Smooth muscle cell (in vitro differentiated cells): ENCODE results near the gene ANKZF1. TPM values are rescaled to one million over a fixed set of nuclear protein-coding genes. Genes with fewer than 3 reads are reported as not detected.

Experiments used
- DNase-seq: peaks from one replicate; lab custom pipeline; 2025; ENCODE audit not compliant: unreplicated experiment; lab: John Stamatoyannopoulos, UW
- H2AFZ ChIP-seq: fragments of 200-600 bp; sonication (generic); 2 replicates; pipeline ENCODE4 v1.6.0; 2016; ENCODE audit warnings: antibody characterized with exemption, low read depth, mild to moderate bottlenecking
- H3F3A ChIP-seq: fragments of 200-600 bp; sonication (generic); 2 replicates; pipeline ENCODE4 v1.6.0; 2017; ENCODE audit warnings: antibody characterized with exemption, low read depth
- H3K27ac ChIP-seq: fragments of 200-600 bp; sonication (generic); 2 replicates; pipeline ENCODE4 v1.5.1; 2016; ENCODE audit warnings: low read depth, mild to moderate bottlenecking
- H3K27me3 ChIP-seq: fragments of 200-600 bp; sonication (generic); 2 replicates; pipeline ENCODE4 v1.6.1; 2016; ENCODE audit warnings: low read depth, mild to moderate bottlenecking
- H3K36me3 ChIP-seq: fragments of 200-600 bp; sonication (generic); 2 replicates; pipeline ENCODE4 v1.5.1; 2016; ENCODE audit warnings: low read depth
- H3K4me1 ChIP-seq: fragments of 200-600 bp; sonication (generic); 2 replicates; pipeline ENCODE4 v1.5.1; 2016; ENCODE audit warnings: low read depth
- H3K4me2 ChIP-seq: fragments of 200-600 bp; sonication (generic); 2 replicates; pipeline ENCODE4 v1.6.0; 2016; ENCODE audit warnings: mild to moderate bottlenecking
- H3K4me3 ChIP-seq: fragments of 200-600 bp; sonication (generic); 2 replicates; pipeline ENCODE4 v1.5.1; 2016; ENCODE audit warnings: mild to moderate bottlenecking
- H3K79me2 ChIP-seq: fragments of 200-600 bp; sonication (generic); 2 replicates; pipeline ENCODE4 v1.6.0; 2016; ENCODE audit warnings: low read depth, mild to moderate bottlenecking
- H3K9ac ChIP-seq: fragments of 200-600 bp; sonication (generic); 2 replicates; pipeline ENCODE4 v1.6.0; 2016; ENCODE audit warnings: low read depth
- H3K9me3 ChIP-seq: fragments of 200-600 bp; sonication (generic); replicated peaks from 2 replicates; pipeline ENCODE4 v1.5.1; 2016; ENCODE audit warnings: low read depth
- H4K20me1 ChIP-seq: fragments of 200-600 bp; sonication (generic); 2 replicates; pipeline ENCODE4 v1.6.0; 2016; ENCODE audit warnings: low read depth
- WGBS: methylation state at CpG from one replicate; pipeline ENCODE4 v1.1.7; 2016; ENCODE audit warnings: low lambda C conversion rate; 5-methylcytosine and 5-hydroxymethylcytosine counted together
- polyA plus RNA-seq: library from polyadenylated mRNA; unstranded; fragments of >200 nt; fragmentation: Nextera tagmentation; extraction: Ambion mirVana; gene quantifications from 2 replicates; pipeline ENCODE4 v1.2.1, GENCODE V29; 2016
- total RNA-seq: library from RNA; depleted of rRNA; stranded (reverse); fragments of >200 nt; gene quantifications from 2 replicates; pipeline ENCODE4 v1.2.3, GENCODE V29; 2014
- TF ChIP-seq, protein P1 (sequence below): fragments of 200-600 bp; sonication (generic); IDR thresholded peaks from 2 replicates; pipeline ENCODE4 v1.5.1; 2017; ENCODE audit warnings: borderline replicate concordance, mild to moderate bottlenecking, antibody characterized with exemption; ENCODE audit not compliant: insufficient read depth, poor library complexity, severe bottlenecking

Gene ANKZF1
- total and polyA plus RNA-seq, 2 experiments from 2014 or later: 31.7 to 52.6 TPM

DNA sequence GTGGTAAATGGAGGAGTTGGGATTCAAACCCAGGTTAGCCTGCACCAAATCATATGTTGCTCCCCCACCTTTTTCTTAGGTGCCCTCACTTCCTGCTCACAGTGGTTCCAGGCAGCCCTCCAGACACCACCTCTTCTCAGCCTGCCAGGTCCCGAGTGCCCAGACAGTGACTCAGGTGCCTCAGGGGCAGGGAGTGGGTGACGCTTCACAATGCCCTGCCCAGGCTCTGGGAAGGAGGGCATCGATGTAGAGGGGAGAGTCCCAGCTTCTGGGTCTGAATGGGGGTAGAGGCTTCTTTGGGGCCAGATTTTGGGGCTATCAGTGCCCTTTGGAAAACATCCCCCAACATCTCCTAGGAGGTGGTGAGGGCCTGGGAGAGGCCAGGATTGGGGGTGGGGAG lies 44.3 kb downstream of the ANKZF1 start:
- Histone ChIP-seq H4K20me1 (no peaks in the 10 kb centered on the region), H3K9ac (peak overlapping the region; percentile 93), H3K4me2 (peak overlapping the region; percentile 63), H3K79me2 (no peaks in the 10 kb centered on the region), H3K36me3 (no peaks in the 10 kb centered on the region), H3K9me3 (no peaks in the 10 kb centered on the region), H3F3A (peaks cover 12% of the 10 kb centered on the region), H2AFZ (no peak overlapping the region), H3K4me1 (peaks cover 14% of the 10 kb centered on the region), H3K4me3 (no peak overlapping the region), H3K27me3 (no peaks in the 10 kb centered on the region), H3K27ac (peak overlapping the region; percentile 98)
- WGBS: 68% methylated on average over 3 of the region's 3 CpGs
- no peak for DNase-seq
- TF ChIP-seq, protein P1, sequence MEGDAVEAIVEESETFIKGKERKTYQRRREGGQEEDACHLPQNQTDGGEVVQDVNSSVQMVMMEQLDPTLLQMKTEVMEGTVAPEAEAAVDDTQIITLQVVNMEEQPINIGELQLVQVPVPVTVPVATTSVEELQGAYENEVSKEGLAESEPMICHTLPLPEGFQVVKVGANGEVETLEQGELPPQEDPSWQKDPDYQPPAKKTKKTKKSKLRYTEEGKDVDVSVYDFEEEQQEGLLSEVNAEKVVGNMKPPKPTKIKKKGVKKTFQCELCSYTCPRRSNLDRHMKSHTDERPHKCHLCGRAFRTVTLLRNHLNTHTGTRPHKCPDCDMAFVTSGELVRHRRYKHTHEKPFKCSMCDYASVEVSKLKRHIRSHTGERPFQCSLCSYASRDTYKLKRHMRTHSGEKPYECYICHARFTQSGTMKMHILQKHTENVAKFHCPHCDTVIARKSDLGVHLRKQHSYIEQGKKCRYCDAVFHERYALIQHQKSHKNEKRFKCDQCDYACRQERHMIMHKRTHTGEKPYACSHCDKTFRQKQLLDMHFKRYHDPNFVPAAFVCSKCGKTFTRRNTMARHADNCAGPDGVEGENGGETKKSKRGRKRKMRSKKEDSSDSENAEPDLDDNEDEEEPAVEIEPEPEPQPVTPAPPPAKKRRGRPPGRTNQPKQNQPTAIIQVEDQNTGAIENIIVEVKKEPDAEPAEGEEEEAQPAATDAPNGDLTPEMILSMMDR: no peak

DNA sequence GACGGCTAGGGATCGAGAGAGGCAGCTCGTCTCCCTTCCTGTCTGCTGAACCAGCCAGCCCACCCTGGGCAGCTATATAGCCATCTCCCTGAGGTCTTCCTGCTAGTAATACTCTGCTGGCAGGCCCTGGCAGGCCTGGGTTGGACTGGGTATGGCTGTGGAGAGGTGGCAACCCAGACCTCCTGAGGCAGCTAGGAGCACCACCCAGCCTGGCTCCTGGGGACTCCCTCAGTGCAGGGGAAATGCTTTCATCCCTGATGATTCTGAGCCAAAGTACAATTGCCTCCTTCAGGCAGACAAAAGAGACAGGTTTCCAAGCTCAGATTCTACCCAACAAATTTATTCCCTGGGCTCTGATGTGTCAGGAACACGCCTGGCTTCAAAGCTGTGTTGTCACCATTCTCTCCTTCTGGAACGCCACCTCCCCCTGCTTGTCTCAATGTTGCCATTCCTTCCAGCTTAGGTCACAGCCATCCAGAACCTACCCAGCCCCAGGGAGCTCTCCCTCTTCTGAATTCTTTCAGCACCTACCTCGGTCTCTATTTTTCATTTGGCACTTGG lies 44.8 kb downstream of the ANKZF1 start:
- H3K4me2 ChIP-seq: peak overlapping the region; percentile 63

DNA sequence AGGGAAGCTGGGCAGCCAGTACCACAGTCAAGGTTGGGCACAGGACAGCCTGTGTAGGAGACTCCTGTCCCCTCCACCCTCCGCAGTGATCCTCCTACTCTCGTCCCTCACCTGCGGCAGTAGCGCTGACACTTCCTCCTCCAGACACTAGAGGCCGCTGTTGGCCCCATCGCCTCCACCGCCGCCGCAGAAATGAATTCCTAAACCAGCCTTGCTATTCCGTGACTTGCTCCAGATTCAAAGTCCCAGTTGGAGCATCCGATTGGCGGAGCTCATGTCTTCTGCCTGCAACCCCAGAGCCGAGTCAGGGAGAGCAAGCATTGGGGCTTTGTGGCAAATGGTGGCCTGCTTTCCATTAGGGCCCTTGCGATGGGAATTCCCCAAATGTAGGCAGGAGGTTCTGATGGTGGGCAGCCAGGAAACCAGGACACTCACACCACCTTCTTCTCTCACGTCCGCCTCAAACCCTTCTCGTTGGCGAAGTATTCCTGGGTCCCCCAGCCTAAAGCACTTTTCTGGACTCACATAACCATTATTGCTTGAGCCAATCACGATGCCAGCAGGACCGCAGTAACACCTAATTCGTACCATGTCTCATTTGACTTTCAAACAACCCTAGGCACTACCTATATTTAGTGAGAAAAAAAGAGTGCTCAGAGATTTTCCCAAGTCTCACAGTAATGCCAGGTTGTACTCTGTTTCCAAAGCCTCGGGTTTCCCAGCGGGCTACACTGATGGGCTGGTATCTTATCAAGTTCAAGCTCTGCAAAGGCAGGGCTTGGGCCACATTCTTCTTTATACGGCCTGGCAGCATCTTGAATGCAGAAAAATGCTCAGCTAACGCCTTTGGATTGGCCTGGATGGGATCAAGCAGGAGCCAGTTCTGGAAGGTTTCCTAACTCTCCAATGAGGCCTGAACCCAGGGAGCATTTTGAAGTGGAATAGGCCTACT lies 48.4 kb downstream of the ANKZF1 start:
- no peak overlapping the region for H3K4me3 ChIP-seq
- H3K9me3 ChIP-seq: no peaks in the 10 kb centered on the region
- TF ChIP-seq, protein P1: peak; percentile 97
- no peaks in the 10 kb centered on the region for H3K79me2 ChIP-seq
- H3K4me1 ChIP-seq: peaks cover 18% of the 10 kb centered on the region
- H3K36me3 ChIP-seq: no peaks in the 10 kb centered on the region
- no peaks in the 10 kb centered on the region for H4K20me1 ChIP-seq
- peak overlapping the region; percentile 78 for H3K4me2 ChIP-seq
- WGBS: 28% methylated on average over 25 of the region's 25 CpGs
- no peaks in the 10 kb centered on the region for H3K27me3 ChIP-seq
- peak overlapping the region; percentile 71 for H2AFZ ChIP-seq
- peak overlapping the region; percentile 79 for H3K9ac ChIP-seq
- H3F3A ChIP-seq: peaks cover 15% of the 10 kb centered on the region
- peak; percentile 56 for DNase-seq
- peak overlapping the region; percentile 99 for H3K27ac ChIP-seq

More for the DNA sequence above, 44.8 kb downstream of the ANKZF1 start:
- Histone ChIP-seq H3K4me3 (no peak overlapping the region), H3K4me1 (peaks cover 14% of the 10 kb centered on the region), H3K9me3 (no peaks in the 10 kb centered on the region), H2AFZ (no peak overlapping the region), H3K79me2 (no peaks in the 10 kb centered on the region), H3K27me3 (no peaks in the 10 kb centered on the region), H3K36me3 (no peaks in the 10 kb centered on the region), H4K20me1 (no peaks in the 10 kb centered on the region), H3K27ac (peak overlapping the region; percentile 98), H3K9ac (peak overlapping the region; percentile 93), H3F3A (peaks cover 12% of the 10 kb centered on the region)
- DNase-seq: no peak
- WGBS: 0% methylated on average over 3 of the region's 6 CpGs
- TF ChIP-seq, protein P1: no peak
